Activated CD4-positive, alpha-beta T cell treated with anti-CD3 and anti-CD28 coated beads, Interleukin-2, amount 50 U/mL, for 24 hours (primary cell): ENCODE measurements around the gene PRKAG1.

Experiments
- DNase-seq, 2 donors: peaks; one replicate each; pipeline ENCODE4 v3.0.0-alpha.2; 2020; ENCODE audit warnings: low read depth in 1 of 2, low spot score in 1 of 2

Gene PRKAG1

GRCh38 chr12:49014547-49014946 is 4.0 kb downstream of the PRKAG1 start:
- no peak for DNase-seq

GRCh38 chr12:49013428-49013827 is 5.1 kb downstream of the PRKAG1 start:
- DNase-seq = no peak

DNA sequence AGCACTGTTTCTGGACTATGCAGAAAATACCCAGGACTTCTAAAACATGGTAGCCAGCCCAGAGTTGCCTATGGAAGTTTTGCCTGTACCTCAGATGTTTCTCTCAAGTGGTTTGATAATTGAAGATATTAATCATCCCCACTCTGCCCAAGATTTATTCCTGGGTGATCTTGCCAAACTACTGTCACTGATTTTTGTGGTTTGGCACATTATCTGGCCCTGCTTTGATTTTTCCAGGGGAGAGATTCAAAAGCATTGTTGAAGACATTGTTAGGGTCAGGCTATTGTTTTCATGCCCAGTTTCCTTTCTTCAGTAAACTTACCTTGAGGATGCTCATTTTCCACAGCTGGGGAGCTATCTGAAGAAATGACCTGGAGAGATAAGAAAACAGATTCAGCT is 5.8 kb downstream of the PRKAG1 start:
- no peak for DNase-seq

- DNase-seq = no peak
Observed at GRCh38 chr12:49010092-49010668, 8.4 kb downstream of the PRKAG1 start.

- DNase-seq = no peak
Observed at GRCh38 chr12:49008943-49009342, 9.6 kb downstream of the PRKAG1 start.

DNA sequence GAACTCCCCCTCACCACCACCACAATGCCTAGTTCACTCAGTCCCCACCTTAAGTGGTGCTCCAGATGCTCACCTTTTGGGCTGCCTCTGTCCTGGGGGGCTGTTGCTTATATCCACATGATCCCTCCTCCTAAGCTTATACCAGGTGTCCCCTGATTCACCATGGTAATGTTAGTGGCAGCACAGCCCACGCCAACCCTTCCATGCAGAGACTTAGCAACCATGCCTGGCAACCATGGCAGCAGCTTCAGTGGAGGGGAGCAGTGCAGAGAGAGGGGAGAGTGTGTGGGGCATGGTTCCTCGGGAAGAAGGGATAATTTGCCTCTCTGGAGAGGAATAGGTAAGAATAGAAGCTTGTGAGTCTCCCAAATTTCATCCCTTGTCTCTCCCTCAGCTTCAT is 18.2 kb downstream of the PRKAG1 start:
- DNase-seq = no peak

DNA sequence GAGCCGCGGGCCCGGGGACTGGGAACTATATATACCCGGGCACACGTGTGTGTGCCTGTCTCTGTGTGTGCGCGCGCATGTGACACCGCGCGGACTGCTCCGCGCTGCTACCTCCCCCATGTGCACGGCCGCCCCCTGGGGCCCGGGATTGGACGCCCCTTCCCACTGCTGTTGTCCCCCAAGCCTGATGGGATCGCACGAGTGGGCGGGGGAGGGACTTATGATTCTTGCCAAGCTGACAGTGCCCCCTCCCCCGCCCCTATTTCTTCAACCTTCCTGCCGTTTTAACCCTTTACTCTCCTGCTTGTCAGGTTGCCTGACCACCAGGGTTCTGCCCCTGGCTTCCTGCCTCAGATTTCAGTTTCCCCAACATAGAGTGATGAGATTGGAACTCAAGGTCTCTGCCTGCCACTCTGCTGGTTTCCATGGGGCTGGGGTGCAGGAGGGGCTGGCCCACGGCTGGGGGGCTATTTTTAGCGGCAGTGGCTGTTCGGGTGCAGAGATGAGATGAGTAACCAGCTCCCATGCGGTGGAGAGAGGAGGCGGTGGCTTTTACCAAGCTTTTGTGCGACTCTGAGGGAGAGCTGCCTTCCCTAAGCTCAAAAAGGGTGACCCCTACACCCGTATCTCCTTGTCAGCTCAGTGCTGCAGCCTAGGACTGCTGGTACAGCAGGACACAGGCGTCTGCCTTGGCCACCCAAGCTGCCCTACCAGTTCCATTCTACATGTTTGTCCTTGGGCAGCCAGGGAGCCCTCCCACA is 19.0 kb downstream of the PRKAG1 start, which contains the start of gene DDN:
Gene DDN, minus strand, starts transcription at position 5 of the 761 bp plus-strand sequence. CDS start 88 bp downstream, outside the sequence.
- peak in 1 of 2 donors; percentile 13 for DNase-seq

GRCh38 chr12:48998497-48999353 is 19.9 kb downstream of the PRKAG1 start:
- DNase-seq = no peak

GRCh38 chr12:48997719-48998496 is 20.7 kb downstream of the PRKAG1 start:
- DNase-seq = no peak

DNA sequence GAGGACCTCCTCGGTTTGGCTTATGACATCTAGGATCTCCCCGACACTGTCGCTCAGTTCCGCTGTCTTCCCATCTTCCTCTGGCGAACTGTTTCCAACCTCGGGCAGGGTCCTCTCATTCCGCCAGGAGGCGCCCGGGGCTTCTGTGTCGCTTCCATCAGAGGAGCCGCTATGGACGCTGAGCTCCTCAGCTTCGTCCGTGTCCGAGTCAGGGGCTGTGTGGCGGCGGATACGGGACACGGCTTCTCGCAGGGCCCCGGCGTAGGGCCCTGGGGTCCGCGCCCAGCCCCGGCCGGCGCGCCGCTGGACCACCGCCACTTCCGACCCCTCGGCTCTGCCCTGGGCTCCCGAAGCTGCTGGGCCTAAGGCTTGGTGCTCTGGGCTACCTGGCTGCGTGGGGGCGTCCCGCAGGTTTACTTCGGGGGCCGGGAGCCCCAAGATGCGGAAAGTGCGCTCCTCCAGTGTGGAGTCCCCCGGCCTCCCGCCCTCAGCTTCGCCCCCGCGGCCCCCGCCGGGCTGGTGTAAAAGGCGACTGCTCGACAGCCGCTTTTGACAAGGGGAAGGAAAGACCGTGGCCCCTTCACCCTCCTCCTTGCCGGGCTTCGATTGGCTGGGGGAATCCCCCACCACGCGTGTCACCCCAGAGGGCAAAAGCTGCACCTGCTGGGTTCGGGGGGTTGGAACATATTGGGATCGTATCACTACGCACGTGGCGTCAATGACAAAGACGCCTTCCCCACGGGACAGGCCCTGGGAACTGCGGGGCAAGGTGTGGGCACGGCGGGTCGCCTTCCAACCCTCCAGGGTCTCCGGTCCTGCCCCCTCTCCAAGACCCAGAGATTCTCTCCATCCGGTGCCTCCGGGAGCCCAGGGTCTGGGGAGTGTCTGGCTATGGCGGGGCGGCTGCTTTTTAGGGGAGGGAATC is 21.5 kb downstream of the PRKAG1 start:
- peak in 1 of 2 donors; percentile 59 for DNase-seq

GRCh38 chr12:48995086-48995879 is 23.3 kb downstream of the PRKAG1 start:
- no peak for DNase-seq

DNA sequence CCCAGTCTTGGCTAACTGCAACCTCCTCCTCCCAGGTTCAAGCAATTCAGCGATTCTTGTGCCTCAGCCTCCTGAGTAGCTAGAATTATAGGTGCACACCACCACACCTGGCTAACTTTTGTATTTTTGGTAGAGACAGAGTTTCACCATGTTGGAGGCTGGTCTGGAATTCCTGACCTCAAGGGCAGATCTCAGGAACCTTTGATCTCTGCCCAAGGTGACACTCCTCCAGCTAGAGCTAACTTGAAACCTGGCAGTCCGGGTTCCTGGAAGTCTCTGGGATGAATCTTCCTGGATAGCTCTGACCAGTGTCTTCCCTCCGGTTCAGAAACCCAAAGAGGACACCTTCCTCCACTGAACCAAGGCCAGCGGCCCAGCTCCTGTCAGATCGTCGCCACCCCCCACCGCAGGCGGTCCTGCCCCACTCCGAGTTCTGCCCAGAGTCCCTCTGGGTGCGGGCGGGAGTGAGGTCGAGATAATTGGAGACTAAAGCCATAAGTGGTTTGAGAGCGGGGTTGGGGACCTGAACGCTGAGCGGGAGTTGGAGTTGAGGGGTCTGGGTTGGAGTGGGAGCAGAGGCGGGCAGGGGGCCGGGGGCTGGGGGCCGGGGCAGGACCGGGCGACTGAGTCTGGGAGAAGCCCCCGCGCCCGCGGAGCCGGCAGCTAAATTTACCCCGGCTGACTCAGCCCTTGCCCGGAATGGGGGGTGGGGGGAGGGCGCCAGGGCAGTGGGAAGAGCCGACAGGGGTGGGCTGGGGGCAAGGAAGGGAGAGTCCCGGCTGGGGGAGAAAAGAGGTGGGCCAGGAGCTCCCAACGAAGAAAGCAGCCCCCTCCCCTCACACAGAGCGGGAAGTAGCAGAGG is 24.1 kb downstream of the PRKAG1 start:
- no peak for DNase-seq

DNA sequence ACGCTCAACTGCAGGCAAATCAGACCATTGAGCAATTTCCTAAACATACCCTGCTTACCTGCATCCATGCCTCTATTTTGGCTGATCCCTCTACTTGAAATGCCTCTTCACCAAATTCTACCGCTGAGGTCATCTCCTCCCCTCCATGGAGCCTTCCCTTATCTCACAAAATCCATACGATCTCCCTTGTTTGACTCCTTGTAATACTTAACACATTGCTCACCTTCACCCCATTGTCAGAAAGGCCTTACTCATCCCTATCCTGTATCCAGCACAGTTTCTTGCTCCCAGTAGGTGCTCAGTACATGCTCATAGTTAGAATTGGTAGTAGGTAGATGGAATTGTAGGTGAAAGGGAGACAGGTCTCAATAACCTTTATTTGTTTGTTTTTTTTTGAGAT is 24.8 kb downstream of the PRKAG1 start:
- no peak for DNase-seq

GRCh38 chr12:48991247-48992050 is 27.1 kb downstream of the PRKAG1 start:
- DNase-seq = no peak

DNA sequence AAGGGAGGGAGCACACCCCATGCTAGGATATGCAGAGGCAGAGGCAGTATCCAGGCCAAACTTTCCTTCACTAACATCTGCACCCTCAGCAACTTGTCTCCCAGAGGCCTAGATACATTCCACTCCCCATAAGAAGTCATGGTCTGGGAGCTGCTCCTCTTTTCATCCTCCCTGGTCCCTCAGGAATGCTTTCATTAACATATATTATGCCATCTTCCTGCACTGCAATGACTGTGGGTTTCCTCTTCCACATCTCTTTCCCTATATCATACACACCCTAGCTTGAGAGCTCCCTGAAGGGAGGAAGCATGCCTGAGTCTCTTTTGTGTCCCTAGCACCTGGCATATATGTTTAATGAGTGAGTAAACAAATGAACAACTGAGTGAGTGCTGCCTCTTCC is 28.0 kb downstream of the PRKAG1 start:
- no peak for DNase-seq

DNA sequence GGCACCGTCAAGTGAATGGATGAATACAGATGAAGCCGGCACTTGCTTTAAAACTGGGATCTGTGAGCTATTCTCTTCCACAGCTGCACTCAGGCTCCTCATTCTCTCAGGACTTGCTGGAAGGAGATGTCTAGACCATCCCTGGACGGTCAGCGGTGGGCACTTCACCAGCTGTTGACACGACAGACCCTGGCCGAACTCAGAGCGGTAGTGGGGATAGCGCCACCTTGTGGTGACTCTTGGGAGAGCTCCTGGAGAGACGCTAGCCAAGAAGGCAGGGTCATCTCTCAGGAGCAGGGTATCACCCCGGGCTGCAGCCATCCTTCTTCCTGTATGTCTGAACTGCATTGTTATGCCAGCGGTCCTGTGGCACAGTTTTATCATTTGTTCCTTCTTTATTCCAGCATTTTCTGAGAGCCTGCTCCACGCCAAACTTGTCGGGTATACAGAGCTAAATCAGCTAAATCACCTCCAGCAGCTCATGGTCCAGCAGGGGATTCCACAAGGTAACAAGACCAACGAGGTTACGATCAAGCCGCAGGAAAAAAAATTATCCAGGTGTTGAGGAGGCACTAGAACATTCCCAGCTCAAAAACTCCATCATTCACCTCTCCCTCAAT is 30.4 kb downstream of the PRKAG1 start:
- peak; percentile 56 to 65 for DNase-seq

- DNase-seq = no peak
Observed at GRCh38 chr12:48986720-48987291, 31.8 kb downstream of the PRKAG1 start.
